ENCODE results near the gene SLFN12L. TPM values are rescaled to one million over a fixed set of nuclear protein-coding genes. Genes with fewer than 3 reads are reported as not detected.
A peak's percentile ranks its signal among the peaks of the same experiment; 100 is the strongest.
"Not testable (repeated sequence)": the region's sequence is repeated elsewhere in the genome, so short reads cannot be mapped to it uniquely, and the experiment has no call there.

SLFN12L gene
- total RNA-seq, 2 experiments from 2014 or later = 34.5 to 39.0 TPM

GRCh38 chr17:35563181-35563580, 25.7 kb upstream of the SLFN12L start:
- H3K27ac Mint-ChIP-seq; intact Hi-C loops (cut with micrococcal nuclease); H3K36me3 Mint-ChIP-seq; DNase-seq; H3K4me1 Mint-ChIP-seq (ENCODE audit: low read depth); H3K9me3 Mint-ChIP-seq; POLR2A ChIA-PET; H3K27me3 Mint-ChIP-seq; H3K4me3 Mint-ChIP-seq: not testable (repeated sequence)
- CTCF ChIA-PET = interaction anchor here (1.1 kb wide), 1 partner anchor 15 kb away, joined by 4 read pairs; the partner anchor contains the start of gene PEX12

- DNase-seq = no peak
- Mint-ChIP-seq H3K4me1 (ENCODE audit: low read depth) (no peaks in the 10 kb centered on the region), H3K36me3 (no peaks in the 10 kb centered on the region), H3K4me3 (no peak within 1 kb of the TSS), H3K27ac (no peak within 1 kb of the TSS), H3K27me3 (peaks cover 4% of the 10 kb centered on the region), H3K9me3 (no peaks in the 10 kb centered on the region)
- intact Hi-C loops (cut with micrococcal nuclease) = no loop called here
- ChIA-PET POLR2A (no interaction called here), CTCF (no interaction called here)
Observed at GRCh38 chr17:35560703-35561102, 23.2 kb upstream of the SLFN12L start, which contains the start of gene SLFN14. Gene SLFN14 (minus strand): TSS chr17:35560819. CDS start chr17:35558062, 2,757 bp downstream.

- H3K9me3 Mint-ChIP-seq = no peaks in the 10 kb centered on the region
- H3K4me1 Mint-ChIP-seq (ENCODE audit: low read depth) = no peaks in the 10 kb centered on the region
- ChIA-PET POLR2A (no interaction called here), CTCF (interaction anchor here (1.2 kb wide), 1 partner anchor 439 kb away, joined by 4 read pairs; no protein-coding TSS in a partner anchor)
- H3K36me3 Mint-ChIP-seq = no peaks in the 10 kb centered on the region
- DNase-seq = no peak
- H3K4me3 Mint-ChIP-seq = no peak overlapping the region
- intact Hi-C loops (cut with micrococcal nuclease) = no loop called here
- H3K27me3 Mint-ChIP-seq = peaks cover 4% of the 10 kb centered on the region
- H3K27ac Mint-ChIP-seq = no peak overlapping the region
Observed at GRCh38 chr17:35559495-35560210, 22.2 kb upstream of the SLFN12L start.

GRCh38 chr17:35557353-35557752, 19.9 kb upstream of the SLFN12L start:
- H3K36me3 Mint-ChIP-seq = no peaks in the 10 kb centered on the region
- DNase-seq = no peak
- intact Hi-C loops (cut with micrococcal nuclease) = no loop called here
- POLR2A ChIA-PET = no interaction called here
- H3K4me1 Mint-ChIP-seq (ENCODE audit: low read depth) = no peaks in the 10 kb centered on the region
- H3K4me3 Mint-ChIP-seq = no peak overlapping the region
- H3K27me3 Mint-ChIP-seq = peaks cover 4% of the 10 kb centered on the region
- H3K9me3 Mint-ChIP-seq = no peaks in the 10 kb centered on the region
- H3K27ac Mint-ChIP-seq = no peak overlapping the region
- CTCF ChIA-PET = no interaction called here

- no peak overlapping the region for H3K27ac Mint-ChIP-seq
- DNase-seq = no peak
- intact Hi-C loops (cut with micrococcal nuclease) = no loop called here
- no peak overlapping the region for H3K4me3 Mint-ChIP-seq
- ChIA-PET CTCF (interaction anchor here (1.0 kb wide), 1 partner anchor 57 kb away, joined by 5 read pairs; no protein-coding TSS in a partner anchor), POLR2A (interaction anchor here (0.7 kb wide), 1 partner anchor 261 kb away, joined by 3 read pairs; no protein-coding TSS in a partner anchor)
- H3K9me3 Mint-ChIP-seq = no peaks in the 10 kb centered on the region
- H3K27me3 Mint-ChIP-seq = peaks cover 4% of the 10 kb centered on the region
- H3K4me1 Mint-ChIP-seq (ENCODE audit: low read depth) = no peaks in the 10 kb centered on the region
- H3K36me3 Mint-ChIP-seq = no peaks in the 10 kb centered on the region
Observed at GRCh38 chr17:35555691-35556090, 18.2 kb upstream of the SLFN12L start.

GRCh38 chr17:35554668-35555067, 17.2 kb upstream of the SLFN12L start:
- DNase-seq = peak; percentile 28
- Mint-ChIP-seq H3K36me3 (no peaks in the 10 kb centered on the region), H3K27ac (no peak overlapping the region), H3K4me3 (no peak overlapping the region), H3K4me1 (ENCODE audit: low read depth) (no peaks in the 10 kb centered on the region), H3K27me3 (peaks cover 1% of the 10 kb centered on the region), H3K9me3 (no peaks in the 10 kb centered on the region)
- POLR2A ChIA-PET = no interaction called here
- CTCF ChIA-PET = interaction anchor here (0.6 to 1.4 kb wide), 2 partner anchors 13 to 20 kb away, joined by 3 to 4 read pairs; no protein-coding TSS in a partner anchor
- intact Hi-C loops (cut with micrococcal nuclease) = no loop called here

- Mint-ChIP-seq H3K27ac (no peak overlapping the region), H3K36me3 (no peaks in the 10 kb centered on the region), H3K9me3 (no peaks in the 10 kb centered on the region), H3K4me3 (no peak overlapping the region), H3K4me1 (ENCODE audit: low read depth) (peaks cover 6% of the 10 kb centered on the region), H3K27me3 (no peaks in the 10 kb centered on the region)
- DNase-seq = no peak
- CTCF ChIA-PET = interaction anchor here (0.6 to 1.4 kb wide), 3 partner anchors 11 to 582 kb away, joined by 3 to 4 read pairs (median 4); no protein-coding TSS in a partner anchor
- POLR2A ChIA-PET = no interaction called here
- intact Hi-C loops (cut with micrococcal nuclease) = no loop called here
Observed at GRCh38 chr17:35553310-35553709, 15.8 kb upstream of the SLFN12L start.

- Mint-ChIP-seq H3K9me3 (no peaks in the 10 kb centered on the region), H3K4me3 (no peak overlapping the region), H3K27ac (no peak overlapping the region), H3K4me1 (ENCODE audit: low read depth) (peaks cover 22% of the 10 kb centered on the region), H3K36me3 (peaks cover 1% of the 10 kb centered on the region), H3K27me3 (no peaks in the 10 kb centered on the region)
- no peak for DNase-seq
- POLR2A ChIA-PET = no interaction called here
- CTCF ChIA-PET = interaction anchor here (0.9 kb wide), 1 partner anchor 198 kb away, joined by 3 read pairs; no protein-coding TSS in a partner anchor
- intact Hi-C loops (cut with micrococcal nuclease) = no loop called here
Observed at GRCh38 chr17:35548978-35549377, 11.5 kb upstream of the SLFN12L start.

- Mint-ChIP-seq H3K4me3 (no peak overlapping the region), H3K9me3 (no peaks in the 10 kb centered on the region), H3K27me3 (no peaks in the 10 kb centered on the region), H3K27ac (no peak overlapping the region), H3K36me3 (peaks cover 1% of the 10 kb centered on the region), H3K4me1 (ENCODE audit: low read depth) (peaks cover 25% of the 10 kb centered on the region)
- DNase-seq = no peak
- CTCF ChIA-PET = interaction anchor here (0.6 kb wide), 1 partner anchor 59 kb away, joined by 3 read pairs; no protein-coding TSS in a partner anchor
- intact Hi-C loops (cut with micrococcal nuclease) = no loop called here
- POLR2A ChIA-PET = no interaction called here
Observed at GRCh38 chr17:35548208-35548810, 10.8 kb upstream of the SLFN12L start.

GRCh38 chr17:35546487-35546886, 9.0 kb upstream of the SLFN12L start:
- intact Hi-C loops (cut with micrococcal nuclease) = no loop called here
- POLR2A ChIA-PET = no interaction called here
- H3K27me3 Mint-ChIP-seq = no peaks in the 10 kb centered on the region
- peaks cover 27% of the 10 kb centered on the region for H3K4me1 Mint-ChIP-seq (ENCODE audit: low read depth)
- no peak overlapping the region for H3K27ac Mint-ChIP-seq
- peaks cover 1% of the 10 kb centered on the region for H3K36me3 Mint-ChIP-seq
- H3K4me3 Mint-ChIP-seq = no peak overlapping the region
- no peak for DNase-seq
- no peaks in the 10 kb centered on the region for H3K9me3 Mint-ChIP-seq
- CTCF ChIA-PET = no interaction called here

- Mint-ChIP-seq H3K9me3 (no peaks in the 10 kb centered on the region), H3K4me3 (no peak overlapping the region), H3K36me3 (peaks cover 1% of the 10 kb centered on the region), H3K27me3 (no peaks in the 10 kb centered on the region), H3K4me1 (ENCODE audit: low read depth) (peaks cover 31% of the 10 kb centered on the region), H3K27ac (no peak overlapping the region)
- no peak for DNase-seq
- POLR2A ChIA-PET = no interaction called here
- intact Hi-C loops (cut with micrococcal nuclease) = no loop called here
- CTCF ChIA-PET = interaction anchor here (0.9 kb wide), 1 partner anchor 12 kb away, joined by 3 read pairs; no protein-coding TSS in a partner anchor
Observed at GRCh38 chr17:35545150-35545549, 7.7 kb upstream of the SLFN12L start.

- no peak for DNase-seq
- ChIA-PET CTCF (interaction anchor here (1.1 to 2.7 kb wide), 2 partner anchors 10 to 232 kb away, joined by 3 to 8 read pairs; no protein-coding TSS in a partner anchor), POLR2A (no interaction called here)
- intact Hi-C loops (cut with micrococcal nuclease) = no loop called here
- H3K9me3 Mint-ChIP-seq = no peaks in the 10 kb centered on the region
- peaks cover 38% of the 10 kb centered on the region for H3K4me1 Mint-ChIP-seq (ENCODE audit: low read depth)
- peaks cover 1% of the 10 kb centered on the region for H3K36me3 Mint-ChIP-seq
- no peaks in the 10 kb centered on the region for H3K27me3 Mint-ChIP-seq
- H3K4me3 Mint-ChIP-seq = no peak overlapping the region
- no peak overlapping the region for H3K27ac Mint-ChIP-seq
Observed at GRCh38 chr17:35543856-35544255, 6.4 kb upstream of the SLFN12L start.

Data from activated CD4-positive, alpha-beta memory T cell treated with anti-CD3 and anti-CD28 coated beads for 36 hours (primary cell).